Common myeloid progenitor, CD34-positive (primary cell): ENCODE measurements around the gene TMEM139.

ENCODE experiments used
- CTCF ChIA-PET: fragments of 350-600 bp; sonication (Branson Sonifier 250); formaldehyde crosslinking; loops from one replicate; lab custom pipeline; 2021; ENCODE audit warnings: antibody characterized with exemption; lab: Charles Lee
- POLR2A ChIA-PET: fragments of 350-600 bp; sonication (Branson Sonifier 250); formaldehyde crosslinking; loops from one replicate; lab custom pipeline; 2021; ENCODE audit warnings: antibody characterized with exemption; lab: Charles Lee
- DNase-seq, 3 donors: peaks; one replicate each; pipeline versions ENCODE4 v3.0.0 to v3.0.0-alpha.2; 2013
- H3K27ac ChIP-seq, 2 experiments: 1 replicate in 1 of 2; 2 replicates in 1 of 2; pipeline ENCODE4 v1.7.0; 2013; ENCODE audit warnings: inconsistent platforms in 2 of 2, low read length in 2 of 2, mild to moderate bottlenecking in 2 of 2, low read depth in 1 of 2, moderate library complexity in 1 of 2; ENCODE audit not compliant: severe bottlenecking in 2 of 2, insufficient read depth in 1 of 2, poor library complexity in 1 of 2
- H3K27me3 ChIP-seq, 5 experiments: replicated peaks in 2 of 5; 1 replicate in 3 of 5; 2 replicates in 2 of 5; pipeline versions ENCODE4 v1.6.1 to v1.7.0; 2013; ENCODE audit warnings: low read length in 4 of 5, mild to moderate bottlenecking in 2 of 5, moderate library complexity in 2 of 5, inconsistent platforms in 1 of 5; ENCODE audit not compliant: insufficient read depth in 5 of 5, control insufficient read depth in 4 of 5
- H3K36me3 ChIP-seq, 4 experiments: 1 replicate in 2 of 4; 2 replicates in 2 of 4; pipeline versions ENCODE4 v1.6.1 to v1.7.0; 2013; ENCODE audit warnings: low read length in 3 of 4, control low read depth in 1 of 4, mild to moderate bottlenecking in 1 of 4; ENCODE audit not compliant: control insufficient read depth in 4 of 4, insufficient read depth in 4 of 4
- H3K4me1 ChIP-seq, 4 experiments: 1 replicate in 3 of 4; 2 replicates in 1 of 4; pipeline versions ENCODE4 v1.6.1 to v1.7.1; 2013; ENCODE audit warnings: low read length in 3 of 4, mild to moderate bottlenecking in 3 of 4, control low read depth in 1 of 4, inconsistent platforms in 1 of 4, moderate library complexity in 1 of 4; ENCODE audit not compliant: control insufficient read depth in 4 of 4, insufficient read depth in 4 of 4; ENCODE audit errors: control extremely low read depth in 1 of 4
- H3K4me3 ChIP-seq, 7 experiments: 1 replicate in 4 of 7; 2 replicates in 3 of 7; pipeline versions ENCODE4 v1.5.1 to v1.7.0; 2013; ENCODE audit warnings: mild to moderate bottlenecking in 7 of 7, low read length in 6 of 7, moderate library complexity in 6 of 7, inconsistent platforms in 2 of 7, low read depth in 2 of 7, control low read depth in 1 of 7; ENCODE audit not compliant: insufficient read depth in 4 of 7, control insufficient read depth in 1 of 7; ENCODE audit errors: extremely low read depth in 1 of 7
- H3K9me3 ChIP-seq, 5 experiments: 1 replicate in 4 of 5; 2 replicates in 1 of 5; pipeline versions ENCODE4 v1.6.1 to v1.7.1; 2013; ENCODE audit warnings: low read length in 4 of 5, mild to moderate bottlenecking in 2 of 5, inconsistent platforms in 1 of 5, low read depth in 1 of 5, moderate library complexity in 1 of 5; ENCODE audit not compliant: control insufficient read depth in 4 of 5, insufficient read depth in 2 of 5; ENCODE audit errors: control extremely low read depth in 1 of 5
- WGBS: methylation state at CpG from one replicate; pipeline ENCODE4 v1.1.5; 2013; ENCODE audit not compliant: insufficient coverage; 5-methylcytosine and 5-hydroxymethylcytosine counted together

The TMEM139 gene

DNA sequence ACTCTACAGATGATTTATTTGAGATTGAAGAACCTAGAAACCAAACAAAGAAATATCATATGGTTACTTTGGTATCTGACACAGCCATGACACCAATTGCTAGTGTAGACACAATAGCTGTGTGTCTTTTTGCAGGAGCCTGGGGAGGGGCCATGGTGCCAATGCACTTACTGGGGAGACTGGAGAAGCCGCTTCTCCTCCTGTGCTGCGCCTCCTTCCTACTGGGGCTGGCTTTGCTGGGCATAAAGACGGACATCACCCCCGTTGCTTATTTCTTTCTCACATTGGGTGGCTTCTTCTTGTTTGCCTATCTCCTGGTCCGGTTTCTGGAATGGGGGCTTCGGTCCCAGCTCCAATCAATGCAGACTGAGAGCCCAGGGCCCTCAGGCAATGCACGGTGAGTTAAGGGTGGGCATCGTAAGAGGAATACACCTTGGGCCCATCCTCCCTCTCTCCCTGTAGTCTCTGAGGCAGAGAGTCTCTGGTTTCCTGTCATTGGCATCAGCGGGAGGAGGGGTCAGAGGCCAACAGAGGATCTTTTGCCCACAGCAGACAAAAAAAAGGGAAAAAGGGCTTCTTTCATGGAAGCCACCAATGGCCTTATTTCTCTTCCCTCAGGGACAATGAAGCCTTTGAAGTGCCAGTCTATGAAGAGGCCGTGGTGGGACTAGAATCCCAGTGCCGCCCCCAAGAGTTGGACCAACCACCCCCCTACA lies 1.2 kb downstream of the TMEM139 start:
- CTCF ChIA-PET: interaction anchor here (1.2 kb wide), 2 partner anchors 13 to 71 kb away, joined by 3 to 4 read pairs; no protein-coding TSS in a partner anchor
- no peak for DNase-seq
- POLR2A ChIA-PET: no interaction called here
- Histone ChIP-seq H3K36me3 (peaks cover 0 to 14% (median 0%) of the 10 kb centered on the region in 4 experiments), H3K4me1 (peaks cover 12 to 31% (median 23%) of the 10 kb centered on the region in 4 experiments), H3K27me3 (no peaks in the 10 kb centered on the region), H3K4me3 (no peak overlapping the region), H3K27ac (no peak overlapping the region), H3K9me3 (peaks cover 0 to 3% (median 0%) of the 10 kb centered on the region in 5 experiments)
- WGBS: 96% methylated on average over 11 of the region's 11 CpGs

GRCh38 chr7:143286522-143286890 lies 1.7 kb downstream of the TMEM139 start:
- Histone ChIP-seq H3K36me3 (peaks cover 0 to 19% (median 2%) of the 10 kb centered on the region in 4 experiments), H3K27ac (no peak overlapping the region), H3K4me1 (peaks cover 12 to 36% (median 26%) of the 10 kb centered on the region in 4 experiments), H3K9me3 (peaks cover 0 to 3% (median 0%) of the 10 kb centered on the region in 5 experiments), H3K4me3 (no peak overlapping the region), H3K27me3 (no peaks in the 10 kb centered on the region)
- ChIA-PET CTCF (interaction anchor here (0.7 to 1.2 kb wide), 3 partner anchors 13 to 72 kb away, joined by 3 to 4 read pairs (median 3); no protein-coding TSS in a partner anchor), POLR2A (no interaction called here)
- WGBS: 96% methylated on average over 5 of the region's 6 CpGs
- DNase-seq: no peak

GRCh38 chr7:143287339-143287934 lies 2.7 kb downstream of the TMEM139 start:
- peak overlapping the region in 3 of 7 experiments; percentile 16 to 28 (median 26) for H3K4me3 ChIP-seq

DNA sequence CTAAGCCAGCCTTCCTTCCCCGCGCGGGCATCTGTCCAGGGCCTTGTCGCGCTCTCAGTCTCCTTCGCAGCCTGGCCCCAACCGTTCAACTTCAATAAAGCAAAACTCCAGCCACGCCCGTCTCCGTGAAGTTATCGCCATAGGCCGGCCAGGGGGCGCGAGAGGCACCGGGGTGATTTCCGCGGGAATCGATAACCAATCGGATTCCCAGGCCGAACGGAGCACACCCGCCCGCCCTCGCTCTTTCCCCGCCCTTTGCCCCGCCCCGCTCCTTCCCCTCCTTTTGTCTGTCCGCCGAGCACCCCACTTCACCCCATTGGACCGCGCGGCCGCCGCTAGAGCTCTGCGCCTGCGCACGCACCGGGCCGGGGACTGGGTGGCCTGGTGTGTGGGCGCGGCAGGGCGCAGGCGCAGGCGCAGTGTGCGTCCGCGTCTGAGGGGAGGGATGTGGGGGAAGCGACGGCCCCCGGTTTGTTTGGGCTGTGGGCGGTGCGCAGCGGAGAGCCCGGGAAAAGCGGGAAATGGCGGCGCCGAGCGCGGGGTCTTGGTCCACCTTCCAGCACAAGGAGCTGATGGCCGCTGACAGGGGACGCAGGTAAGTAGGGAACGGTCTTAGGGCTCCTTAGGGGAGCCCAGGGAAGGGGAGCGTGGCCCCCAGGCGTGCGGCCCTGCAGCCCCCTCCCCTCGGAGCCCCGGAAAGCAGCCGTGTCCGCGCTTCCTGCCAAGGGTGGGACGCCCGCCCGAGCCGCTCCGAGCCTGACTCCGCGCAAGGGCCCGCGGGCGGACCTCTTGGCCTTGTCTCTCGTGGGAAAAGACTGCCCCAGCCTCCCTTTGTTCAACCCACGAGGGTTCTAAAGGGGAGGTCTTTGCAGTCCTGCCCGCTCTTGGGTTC lies 3.4 kb downstream of the TMEM139 start, which contains the start of gene CASP2:
Gene CASP2 (plus strand): TSS at position 417 of the 892 bp plus-strand sequence. CDS start 105 bp downstream, at position 522.
- Histone ChIP-seq H3K4me1 (peaks cover 12 to 43% (median 29%) of the 10 kb centered on the region in 4 experiments), H3K27ac (peak within 1 kb of the TSS; percentile 74 to 87), H3K9me3 (peaks cover 0 to 3% (median 0%) of the 10 kb centered on the region in 5 experiments), H3K36me3 (peaks cover 6 to 30% (median 14%) of the 10 kb centered on the region in 4 experiments), H3K4me3 (peak within 1 kb of the TSS; percentile 81 to 92 (median 85)), H3K27me3 (no peaks in the 10 kb centered on the region)
- 2% methylated on average over 72 of the region's 84 CpGs for WGBS
- DNase-seq: peak; percentile 98 to 99 (median 98)
- ChIA-PET POLR2A (interaction anchor here (0.6 to 0.8 kb wide), 2 partner anchors 8 to 11 kb away, joined by 3 read pairs; no protein-coding TSS in a partner anchor), CTCF (interaction anchor here (0.5 to 1.3 kb wide), 5 partner anchors 9 to 92 kb away, joined by 3 to 7 read pairs (median 3); no protein-coding TSS in a partner anchor)

More at GRCh38 chr7:143287339-143287934, 2.7 kb downstream of the TMEM139 start:
- POLR2A ChIA-PET: interaction anchor here (0.6 to 0.8 kb wide), 2 partner anchors 8 to 12 kb away, joined by 3 read pairs; no protein-coding TSS in a partner anchor
- DNase-seq: no peak
- Histone ChIP-seq H3K4me1 (peaks cover 12 to 36% (median 26%) of the 10 kb centered on the region in 4 experiments), H3K36me3 (peaks cover 5 to 27% (median 9%) of the 10 kb centered on the region in 4 experiments), H3K27ac (no peak overlapping the region), H3K27me3 (no peaks in the 10 kb centered on the region), H3K9me3 (peaks cover 0 to 3% (median 0%) of the 10 kb centered on the region in 5 experiments)
- WGBS: 87% methylated on average over 17 of the region's 17 CpGs
- CTCF ChIA-PET: interaction anchor here (1.0 to 1.3 kb wide), 6 partner anchors 8 to 93 kb away, joined by 3 to 7 read pairs (median 3); no protein-coding TSS in a partner anchor

DNA sequence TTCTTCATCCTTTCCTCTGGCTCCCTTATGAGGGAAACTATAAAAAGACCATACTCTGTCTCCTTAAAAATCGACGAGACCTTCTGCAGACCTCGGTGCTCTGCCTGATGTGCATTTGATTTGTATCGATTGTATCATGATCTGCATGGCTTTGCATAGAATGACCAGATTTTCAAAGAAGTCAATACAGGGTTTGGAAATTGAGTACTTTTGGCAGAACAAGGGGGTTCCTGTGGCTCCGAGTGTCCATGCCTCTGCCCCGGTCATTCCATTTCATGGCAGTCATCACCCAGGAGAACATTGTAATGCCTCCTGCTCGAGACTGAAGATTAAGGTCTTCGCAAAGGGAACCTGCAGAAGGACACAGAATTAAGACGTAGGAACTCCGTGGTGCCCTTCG lies 4.1 kb downstream of the TMEM139 start:
- 0% methylated on average over 7 of the region's 11 CpGs for whole genome bisulfite sequencing
- peaks cover 12 to 39% (median 28%) of the 10 kb centered on the region in 4 experiments for H3K4me1 ChIP-seq
- no peaks in the 10 kb centered on the region for H3K27me3 ChIP-seq
- peaks cover 0 to 3% (median 0%) of the 10 kb centered on the region in 5 experiments for H3K9me3 ChIP-seq
- peak overlapping the region; percentile 74 to 87 for H3K27ac ChIP-seq
- no peak for DNase-seq
- H3K4me3 ChIP-seq: peak overlapping the region; percentile 81 to 92 (median 85)
- H3K36me3 ChIP-seq: peaks cover 9 to 34% (median 20%) of the 10 kb centered on the region in 4 experiments
- ChIA-PET POLR2A (no interaction called here), CTCF (interaction anchor here (1.0 to 1.2 kb wide), 2 partner anchors 11 to 62 kb away, joined by 3 to 7 read pairs; no protein-coding TSS in a partner anchor)

- DNase-seq: no peak
- peak overlapping the region; percentile 46 to 87 for H3K27ac ChIP-seq
- ChIA-PET POLR2A (no interaction called here), CTCF (interaction anchor here (0.6 to 4.5 kb wide), 4 partner anchors 11 to 61 kb away, joined by 3 to 32 read pairs (median 4); no protein-coding TSS in a partner anchor)
- H3K36me3 ChIP-seq: peaks cover 15 to 40% (median 26%) of the 10 kb centered on the region in 4 experiments
- H3K9me3 ChIP-seq: peaks cover 0 to 3% (median 0%) of the 10 kb centered on the region in 5 experiments
- peaks cover 12 to 40% (median 28%) of the 10 kb centered on the region in 4 experiments for H3K4me1 ChIP-seq
- WGBS: 28% methylated on average over 3 of the region's 6 CpGs
- no peaks in the 10 kb centered on the region for H3K27me3 ChIP-seq
- peak overlapping the region in 6 of 7 experiments; percentile 81 to 92 (median 86) for H3K4me3 ChIP-seq
These were observed 4.7 kb downstream of the TMEM139 start for GRCh38 chr7:143289421-143289820.
